HepG2 (cell line): ENCODE data around the gene ARHGEF10L. TPM values are rescaled to one million over a fixed set of nuclear protein-coding genes. Genes with fewer than 3 reads are reported as not detected.
A peak's percentile ranks its signal among the peaks of the same experiment; 100 is the strongest.

Experiments
- ATAC-seq: fragments of 200-7000 bp; cut with Tn5 transposase; 3 replicates; pipeline ENCODE4 v1.9.1; 2020; ENCODE audit warnings: mild to moderate bottlenecking, moderate library complexity
- BruUV-seq: library from RNA; stranded (reverse); fragments of 400-500 nt; replicated peaks from 2 replicates; lab custom pipeline; 2021; lab: Mats Ljungman, UMichigan
- CTCF ChIA-PET: fragments of 300-600 bp; formaldehyde crosslinking; extraction: SDS; loops from one replicate; lab custom pipeline; 2021; ENCODE audit warnings: low total read pairs, inconsistent platforms, low intra/inter-chr PET ratio; lab: Yijun Ruan, JAX
- POLR2A ChIA-PET: fragments of 350-600 bp; sonication (Branson Sonifier 250); formaldehyde crosslinking; loops from one replicate; lab custom pipeline; 2020; ENCODE audit warnings: antibody characterized with exemption, inconsistent platforms; lab: Yijun Ruan, JAX
- DNase-seq: peaks from one replicate; pipeline ENCODE4 v3.0.0-alpha.2; 2015; ENCODE audit warnings: low spot score
- FAIRE-seq: peaks from 3 replicates; lab custom pipeline; 2011; peaks lifted over from hg19 to GRCh38; lab: Jason Lieb, UNC
- H2AFZ ChIP-seq: one replicate; pipeline ENCODE4 v1.6.1; 2011; ENCODE audit warnings: low read length, inconsistent platforms
- H3K27ac ChIP-seq: fragments of 300-600 bp; 3 replicates; pipeline ENCODE4 v1.8.0; 2011; ENCODE audit warnings: mixed run types, mild to moderate bottlenecking, mixed read lengths, low read length, inconsistent platforms; ENCODE audit not compliant: insufficient read depth; ENCODE audit errors: extremely low read length
- H3K27me3 ChIP-seq, 2 experiments: fragments of 200-600 bp in 1 of 2; 2 replicates in 1 of 2; 3 replicates in 1 of 2; pipeline versions ENCODE4 v1.6.0 to v1.8.0; 2011; ENCODE audit warnings: low read length in 2 of 2, mild to moderate bottlenecking in 2 of 2, moderate library complexity in 2 of 2, inconsistent platforms in 1 of 2; ENCODE audit not compliant: insufficient read depth in 2 of 2, control insufficient read depth in 1 of 2
- H3K36me3 ChIP-seq, 2 experiments: fragments of 200-600 bp in 1 of 2; replicated peaks in 1 of 2; 2 replicates in 1 of 2; 3 replicates in 1 of 2; pipeline versions ENCODE4 v1.5.1 to v1.8.0; 2011; ENCODE audit warnings: low read length in 2 of 2, inconsistent platforms in 1 of 2; ENCODE audit not compliant: insufficient read depth in 2 of 2, control insufficient read depth in 1 of 2
- H3K4me1 ChIP-seq: 2 replicates; pipeline ENCODE4 v1.5.1; 2012; ENCODE audit warnings: low read length, inconsistent platforms; ENCODE audit not compliant: insufficient read depth
- H3K4me2 ChIP-seq: 2 replicates; pipeline ENCODE4 v1.6.0; 2011; ENCODE audit warnings: low read depth, low read length, inconsistent platforms
- H3K4me3 ChIP-seq, 3 experiments: fragments of 200-600 bp in 1 of 3; sonication (generic), shearing (Covaris generic) in 1 of 3; replicated peaks in 1 of 3; 2 replicates each; pipeline ENCODE4 v1.5.1; 2011 to 2016; ENCODE audit warnings: low read length in 3 of 3, inconsistent platforms in 2 of 3, low read depth in 2 of 3, mild to moderate bottlenecking in 2 of 3, control low read depth in 1 of 3, mixed read lengths in 1 of 3; ENCODE audit not compliant: insufficient read depth in 1 of 3
- H3K79me2 ChIP-seq: one replicate; pipeline ENCODE4 v1.6.1; 2011; ENCODE audit warnings: low read length, inconsistent platforms; ENCODE audit not compliant: insufficient read depth
- H3K9ac ChIP-seq: 2 replicates; pipeline ENCODE4 v1.6.0; 2011; ENCODE audit warnings: mild to moderate bottlenecking, low read depth, low read length, inconsistent platforms; ENCODE audit not compliant: insufficient read depth
- H3K9me3 ChIP-seq: 2 replicates; pipeline ENCODE4 v1.5.1; 2012; ENCODE audit warnings: mild to moderate bottlenecking, low read length
- H4K20me1 ChIP-seq: 2 replicates; pipeline ENCODE4 v1.6.0; 2011; ENCODE audit warnings: inconsistent platforms, mild to moderate bottlenecking, low read length, moderate library complexity; ENCODE audit not compliant: insufficient read depth
- AGO2 ChIP-seq: fragments of 200-400 bp; formaldehyde crosslinking; optimal IDR thresholded peaks from 2 replicates; pipeline ENCODE3; 2017; ENCODE audit warnings: mild to moderate bottlenecking, low read depth, low read length, moderate library complexity
- HNF1A ChIP-seq, 2 experiments: sonication (generic) in 1 of 2; formaldehyde crosslinking in 1 of 2; IDR thresholded peaks; 2 replicates each; pipeline versions ENCODE4 v1.4.0 to v1.6.1; 2016 to 2020; ENCODE audit warnings: borderline replicate concordance in 1 of 2, low read depth in 1 of 2, mild to moderate bottlenecking in 1 of 2, missing genetic modification reagents in 1 of 2
- SNRNP70 ChIP-seq: fragments of 200-400 bp; formaldehyde crosslinking; IDR thresholded peaks from 2 replicates; pipeline ENCODE4 v1.6.1; 2017; ENCODE audit warnings: mild to moderate bottlenecking, low read depth, low read length, moderate library complexity
- ZNF224 ChIP-seq: sonication (generic); formaldehyde crosslinking; IDR thresholded peaks from 2 replicates; pipeline ENCODE4 v1.5.0; 2020; ENCODE audit warnings: mild to moderate bottlenecking, missing genetic modification reagents
- ZNF549 ChIP-seq: sonication (generic); formaldehyde crosslinking; IDR thresholded peaks from 2 replicates; pipeline ENCODE4 v1.5.0; 2020; ENCODE audit warnings: missing genetic modification reagents
- ZNF616 ChIP-seq: sonication (generic); formaldehyde crosslinking; IDR thresholded peaks from 2 replicates; pipeline ENCODE4 v1.5.0; 2020; ENCODE audit warnings: low read depth, mild to moderate bottlenecking, missing genetic modification reagents
- WGBS: methylation state at CpG from one replicate; pipeline ENCODE4 v1.1.6; 2017; ENCODE audit warnings: low lambda C conversion rate; 5-methylcytosine and 5-hydroxymethylcytosine counted together
- in situ Hi-C: cut with HindIII; loops from 2 replicates; pipeline ENCODE4 v1.10.0; 2017; ENCODE audit warnings: low pct_unique_long_range_greater_than_20kb; ENCODE audit not compliant: extremely low pct_ligation_motif_present
- intact Hi-C: fragments of 100-400 bp; cut with micrococcal nuclease; formaldehyde crosslinking; loops from one replicate; pipeline ENCODE4 v1.10.0; 2022; ENCODE audit not compliant: unreplicated experiment
- polyA plus RNA-seq, 8 experiments: library from polyadenylated mRNA; depleted of rRNA in 3 of 8; stranded (reverse) in 7 of 8; unstranded in 1 of 8; fragments of >200 nt; fragmentation: Illumina TruSeq in 4 of 8; extraction: Trizol in 4 of 8; gene quantifications; 2 replicates each; pipeline versions ENCODE4 v1.2.1 to v1.2.3, GENCODE V29; 2011 to 2016; ENCODE audit warnings: low read depth in 4 of 8, missing spikeins in 1 of 8, mixed read lengths in 1 of 8; ENCODE audit not compliant: insufficient read depth in 1 of 8
- total RNA-seq, 5 experiments: library from RNA; depleted of rRNA; stranded (reverse); fragments of >200 nt; fragmentation: Illumina TruSeq; extraction: Trizol; gene quantifications; 2 replicates each; pipeline ENCODE4 v1.2.3, GENCODE V29; 2016; ENCODE audit warnings: low read depth in 1 of 5

ARHGEF10L gene
- total and polyA plus RNA-seq, 2 of the 13 experiments (the other 11 are each of a cell fraction or from before 2014, with no cell fraction given) = 46.5 to 78.3 TPM

DNA sequence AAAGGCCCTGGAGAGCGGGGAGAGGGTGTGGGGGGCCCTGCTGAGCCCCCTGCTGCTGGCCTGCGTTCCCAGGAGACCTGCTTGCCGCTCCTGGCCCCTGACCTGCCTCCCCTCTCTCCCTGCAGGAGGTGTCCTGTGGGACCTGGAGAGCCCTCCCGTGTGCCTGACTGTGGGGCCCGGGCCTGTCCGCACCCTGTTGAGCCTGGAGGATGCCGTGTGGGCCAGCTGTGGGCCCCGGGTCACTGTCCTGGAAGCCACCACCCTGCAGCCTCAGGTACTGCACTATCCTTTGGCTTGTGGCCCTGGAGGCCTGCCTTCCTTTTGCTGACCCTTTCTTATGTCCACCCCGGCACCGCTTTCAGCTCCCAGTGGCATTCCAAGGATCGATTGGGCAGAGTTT, 124.8 kb downstream of the ARHGEF10L start:
- no TSS peak for BruUV-seq
- no peak for FAIRE-seq

More for the DNA sequence above, 124.8 kb downstream of the ARHGEF10L start:
- intact Hi-C loops = no loop called here
- ATAC-seq (peak; percentile 20; the same call in 2 of the 3 replicates), DNase-seq (no peak)
- H3K9me3 ChIP-seq = no peaks in the 10 kb centered on the region
- H3K4me1 ChIP-seq = no peaks in the 10 kb centered on the region
- in situ Hi-C loops = no loop called here
- H3K27me3 ChIP-seq = no peaks in the 10 kb centered on the region; a peak in 1 of 5 replicates
- H2AFZ ChIP-seq = no peak overlapping the region
- TF ChIP-seq HNF1A (IDR thresholded peaks at IDR 0.05; ENCODE audit: low read depth) (no peak), HNF1A (CRISPR knock-in tag; IDR thresholded peaks at IDR 0.05; ENCODE audit: borderline replicate concordance) (no peak), ZNF224 (no peak), SNRNP70 (no peak), AGO2 (peak; percentile 74), ZNF549 (CRISPR knock-in tag) (no peak), ZNF616 (CRISPR knock-in tag) (no peak)
- peaks cover 50% of the 10 kb centered on the region; the same call in 1 of the 2 replicates for H4K20me1 ChIP-seq
- H3K9ac ChIP-seq = no peak overlapping the region
- H3K4me2 ChIP-seq = no peak overlapping the region
- ChIA-PET CTCF (no interaction called here), POLR2A (no interaction called here)
- WGBS = 97% methylated on average over 6 of the region's 11 CpGs
- no peaks in the 10 kb centered on the region for H3K79me2 ChIP-seq
- no peak overlapping the region for H3K27ac ChIP-seq
- H3K36me3 ChIP-seq = peaks cover 44 to 87% of the 10 kb centered on the region in 2 experiments
- H3K4me3 ChIP-seq = no peak overlapping the region
